WTC11 (cell line): Measurements from ENCODE around the gene ACER1. TPM values are rescaled to one million over a fixed set of nuclear protein-coding genes. Genes with fewer than 3 reads are reported as not detected.
"Not testable (repeated sequence)": the region's sequence is repeated elsewhere in the genome, so short reads cannot be mapped to it uniquely, and the experiment has no call there.

Experiments used
- ATAC-seq: fragments of 200-7000 bp; cut with Tn5 transposase; 2 replicates; pipeline ENCODE4 v1.10.0; 2021; ENCODE audit warnings: mild to moderate bottlenecking, moderate library complexity
- CTCF ChIA-PET: fragments of 300-600 bp; sonication (Branson Sonifier 250); formaldehyde crosslinking; loops from one replicate; lab custom pipeline; 2021; ENCODE audit warnings: antibody characterized with exemption; lab: Charles Lee
- POLR2A ChIA-PET: fragments of 350-600 bp; sonication (Branson Sonifier 250); formaldehyde crosslinking; loops from one replicate; lab custom pipeline; 2021; ENCODE audit warnings: antibody characterized with exemption; lab: Charles Lee
- DNase-seq: peaks from one replicate; pipeline ENCODE4 v3.0.0; 2021; ENCODE audit warnings: low spot score
- H3K27ac Mint-ChIP-seq: 2 replicates; pipeline ENCODE4 v1.8.0; 2021; ENCODE audit warnings: mixed read lengths
- H3K27me3 Mint-ChIP-seq: 2 replicates; pipeline ENCODE4 v1.8.0; 2021; ENCODE audit warnings: low read depth, mild to moderate bottlenecking, moderate library complexity, mixed read lengths
- H3K36me3 Mint-ChIP-seq: 2 replicates; pipeline ENCODE4 v1.8.0; 2021; ENCODE audit warnings: mixed read lengths
- H3K4me1 Mint-ChIP-seq: 2 replicates; pipeline ENCODE4 v1.8.0; 2022; ENCODE audit warnings: mixed read lengths
- H3K4me3 Mint-ChIP-seq: 2 replicates; pipeline ENCODE4 v1.8.0; 2021; ENCODE audit warnings: mild to moderate bottlenecking, moderate library complexity, mixed read lengths
- H3K9me3 Mint-ChIP-seq: 2 replicates; pipeline ENCODE4 v1.8.0; 2021; ENCODE audit warnings: mixed read lengths
- CDX4 ChIP-seq: fragments of 250-450 bp; sonication (Bioruptor Pico); IDR thresholded peaks from 2 replicates; pipeline ENCODE4 v1.9.0; 2021; ENCODE audit warnings: moderate library complexity, mild to moderate bottlenecking, inconsistent platforms, borderline replicate concordance
- CREM ChIP-seq: sonication (generic); formaldehyde crosslinking; IDR thresholded peaks from 2 replicates; pipeline ENCODE4 v1.8.1; 2022; ENCODE audit warnings: mild to moderate bottlenecking, missing genetic modification reagents, moderate library complexity
- ETV6 ChIP-seq: sonication (generic); formaldehyde crosslinking; IDR thresholded peaks from 2 replicates; pipeline ENCODE4 v1.8.1; 2022; ENCODE audit warnings: mild to moderate bottlenecking, missing genetic modification reagents
- FOXJ3 ChIP-seq: sonication (generic); formaldehyde crosslinking; IDR thresholded peaks from 2 replicates; pipeline ENCODE4 v1.9.0; 2021; ENCODE audit warnings: missing genetic modification reagents, mild to moderate bottlenecking, borderline replicate concordance
- FOXP1 ChIP-seq: sonication (generic); formaldehyde crosslinking; IDR thresholded peaks from 2 replicates; pipeline ENCODE4 v1.8.0; 2022; ENCODE audit warnings: missing genetic modification reagents, mild to moderate bottlenecking, moderate library complexity, borderline replicate concordance
- NR1H2 ChIP-seq: sonication (generic); formaldehyde crosslinking; IDR thresholded peaks from 2 replicates; pipeline ENCODE4 v1.9.0; 2021; ENCODE audit warnings: mild to moderate bottlenecking, moderate library complexity, missing genetic modification reagents
- SP1 ChIP-seq: sonication (generic); formaldehyde crosslinking; conservative IDR thresholded peaks from 2 replicates; pipeline ENCODE4 v1.8.1; 2022; ENCODE audit warnings: missing genetic modification reagents
- USF1 ChIP-seq: sonication (generic); formaldehyde crosslinking; IDR thresholded peaks from 2 replicates; pipeline ENCODE4 v1.8.0; 2022; ENCODE audit warnings: mild to moderate bottlenecking, missing genetic modification reagents
- ZNF317 ChIP-seq: sonication (generic); formaldehyde crosslinking; IDR thresholded peaks from 2 replicates; pipeline ENCODE4 v1.8.1; 2023; ENCODE audit warnings: low read depth, mild to moderate bottlenecking, moderate library complexity, missing genetic modification reagents, borderline replicate concordance
- ZNF416 ChIP-seq: fragments of 250-450 bp; sonication (Bioruptor Pico); IDR thresholded peaks from 2 replicates; pipeline ENCODE4 v1.9.0; 2021; ENCODE audit warnings: mild to moderate bottlenecking, inconsistent platforms
- ZNF423 ChIP-seq: fragments of 250-450 bp; sonication (Bioruptor Pico); IDR thresholded peaks from 2 replicates; pipeline ENCODE4 v2.1.2; 2022; ENCODE audit warnings: mild to moderate bottlenecking, moderate library complexity
- ZNF671 ChIP-seq: fragments of 250-450 bp; sonication (Bioruptor Pico); IDR thresholded peaks from 2 replicates; pipeline ENCODE4 v1.8.0; 2021; ENCODE audit warnings: mild to moderate bottlenecking
- total RNA-seq: library from RNA; stranded (reverse); gene quantifications from 3 replicates; pipeline ENCODE4 v1.2.3, GENCODE V29; 2021
- TF ChIP-seq, protein P1 (sequence below): fragments of 250-450 bp; sonication (Bioruptor Pico); conservative IDR thresholded peaks from 2 replicates; pipeline ENCODE4 v1.9.0; 2021; ENCODE audit warnings: mild to moderate bottlenecking

The ACER1 gene
- total RNA-seq, 1 experiment from 2014 or later: not detected

DNA sequence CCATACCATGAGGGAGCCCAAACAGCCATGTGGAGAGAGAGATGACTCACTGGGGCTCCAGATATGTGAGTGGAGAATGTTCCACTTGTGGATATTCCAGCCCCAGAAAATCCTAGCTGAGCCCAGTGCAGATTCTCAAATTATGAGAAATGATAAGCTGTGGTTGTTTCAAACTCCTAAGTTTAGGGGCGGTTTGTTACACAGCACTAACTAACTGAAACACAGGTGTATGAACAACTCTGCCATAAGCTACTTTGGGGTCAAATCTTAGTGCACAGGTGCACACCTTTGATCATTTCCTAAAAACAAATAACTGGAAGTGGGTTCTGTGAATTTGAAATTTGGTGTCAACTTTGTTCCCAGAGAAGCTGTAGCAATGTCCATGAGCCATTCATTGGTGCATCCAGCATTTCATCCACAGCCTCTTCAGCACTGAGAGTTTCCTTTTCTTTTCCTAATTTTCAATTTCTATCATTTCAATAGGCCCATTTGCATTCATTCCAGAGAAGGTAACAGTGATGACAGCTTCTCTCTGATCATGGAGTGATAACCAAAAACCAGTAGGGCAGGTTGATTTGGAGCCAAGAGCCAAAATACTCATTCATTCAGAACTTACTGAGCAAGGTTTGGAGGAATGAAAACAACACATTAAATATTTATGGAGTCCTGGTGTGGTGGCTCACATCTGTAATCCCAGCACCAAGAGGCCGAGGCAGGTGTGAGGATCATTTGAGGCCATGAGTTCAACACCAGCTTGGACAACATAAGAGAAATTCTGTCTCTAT, 19.2 kb upstream of the ACER1 start:
- no peak overlapping the region for H3K4me3 Mint-ChIP-seq
- no peaks in the 10 kb centered on the region for H3K4me1 Mint-ChIP-seq
- peaks cover 9% of the 10 kb centered on the region for H3K9me3 Mint-ChIP-seq
- H3K27ac Mint-ChIP-seq: no peak overlapping the region
- ATAC-seq (no peak), DNase-seq (no peak)
- ChIA-PET CTCF (interaction anchor here (0.8 to 1.0 kb wide), 3 partner anchors 12 to 281 kb away, joined by 3 to 5 read pairs (median 3); no protein-coding TSS in a partner anchor), POLR2A (no interaction called here)
- peaks cover 12% of the 10 kb centered on the region for H3K27me3 Mint-ChIP-seq
- no peaks in the 10 kb centered on the region; the same call in 1 of the 2 replicates for H3K36me3 Mint-ChIP-seq
- TF ChIP-seq ZNF671 (no peak), ETV6 (no peak)

DNA sequence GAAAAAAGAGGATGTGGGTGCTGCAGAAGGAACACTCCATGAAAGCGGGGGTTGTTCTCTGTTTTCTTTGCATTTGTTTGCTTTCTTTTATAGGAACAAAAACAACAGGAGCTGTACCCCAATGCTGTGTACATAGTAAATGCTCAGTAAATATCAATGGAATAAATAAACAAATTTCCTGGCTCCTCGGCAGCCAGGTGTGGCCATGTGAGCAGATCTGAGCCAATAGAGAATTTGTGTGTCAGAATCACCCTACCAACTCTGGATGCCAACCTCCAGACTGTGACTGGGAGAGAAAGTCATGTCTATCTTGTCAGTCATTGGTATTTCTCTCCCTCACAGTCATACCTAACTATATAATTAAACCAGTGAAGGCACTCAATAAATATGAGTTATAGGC, 17.3 kb upstream of the ACER1 start:
- H3K4me1 Mint-ChIP-seq: no peaks in the 10 kb centered on the region
- H3K27ac Mint-ChIP-seq: no peak overlapping the region
- CTCF ChIA-PET: no interaction called here
- TF ChIP-seq ZNF317 (CRISPR knock-in tag) (no peak), SP1 (CRISPR knock-in tag) (no peak), NR1H2 (no peak), ZNF423 (CRISPR knock-in tag) (no peak), ZNF416 (no peak), CDX4 (CRISPR knock-in tag) (no peak), FOXJ3 (CRISPR knock-in tag) (no peak)
- TF ChIP-seq, all 79 proteins: peak for 0
- ATAC-seq: no peak
- Mint-ChIP-seq H3K36me3 (no peaks in the 10 kb centered on the region; the same call in 1 of the 2 replicates), H3K4me3 (no peak overlapping the region), H3K27me3 (peaks cover 16% of the 10 kb centered on the region), H3K9me3 (peaks cover 14% of the 10 kb centered on the region)
- no peak for DNase-seq
- POLR2A ChIA-PET: no interaction called here

- Mint-ChIP-seq H3K9me3 (peaks cover 14% of the 10 kb centered on the region), H3K27me3 (peaks cover 16% of the 10 kb centered on the region)
- H3K4me3 Mint-ChIP-seq, DNase-seq, H3K36me3 Mint-ChIP-seq, POLR2A ChIA-PET, ATAC-seq, H3K27ac Mint-ChIP-seq, H3K4me1 Mint-ChIP-seq: not testable (repeated sequence)
- CTCF ChIA-PET: interaction anchor here (1.6 kb wide), 1 partner anchor 9 kb away, joined by 5 read pairs; no protein-coding TSS in a partner anchor
These were observed 15.9 kb upstream of the ACER1 start for GRCh38 chr19:6349271-6349670.

DNA sequence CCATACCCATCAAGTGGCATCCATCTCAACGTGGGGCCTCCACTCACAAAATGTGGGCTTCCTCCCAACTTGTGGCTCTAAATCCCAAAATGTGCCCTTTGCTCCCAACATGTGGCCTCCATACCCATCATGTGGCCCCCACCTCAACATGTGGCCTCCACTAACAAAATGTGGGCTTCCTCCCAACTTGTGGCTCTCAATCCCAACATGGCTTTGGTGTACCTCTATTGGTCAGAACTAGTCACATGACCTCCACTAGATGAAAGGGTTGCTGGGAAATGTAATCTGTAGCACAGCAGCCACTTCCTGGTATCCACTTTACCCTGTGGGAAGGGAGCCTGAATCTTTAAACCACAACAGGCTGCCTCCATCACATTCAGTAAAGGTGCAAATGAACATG, 10.1 kb upstream of the ACER1 start:
- Mint-ChIP-seq H3K4me3 (no peak overlapping the region), H3K4me1 (no peaks in the 10 kb centered on the region), H3K36me3 (no peaks in the 10 kb centered on the region; the same call in 1 of the 2 replicates), H3K9me3 (peaks cover 21% of the 10 kb centered on the region), H3K27me3 (peaks cover 13% of the 10 kb centered on the region), H3K27ac (no peak overlapping the region)
- DNase-seq (no peak), ATAC-seq (no peak)
- TF ChIP-seq USF1 (CRISPR knock-in tag) (0 out of 2 replicates have a peak, but pooled peaks have one; percentile 13), FOXP1 (CRISPR knock-in tag) (no peak), CREM (CRISPR knock-in tag) (no peak)
- TF ChIP-seq, protein P1, sequence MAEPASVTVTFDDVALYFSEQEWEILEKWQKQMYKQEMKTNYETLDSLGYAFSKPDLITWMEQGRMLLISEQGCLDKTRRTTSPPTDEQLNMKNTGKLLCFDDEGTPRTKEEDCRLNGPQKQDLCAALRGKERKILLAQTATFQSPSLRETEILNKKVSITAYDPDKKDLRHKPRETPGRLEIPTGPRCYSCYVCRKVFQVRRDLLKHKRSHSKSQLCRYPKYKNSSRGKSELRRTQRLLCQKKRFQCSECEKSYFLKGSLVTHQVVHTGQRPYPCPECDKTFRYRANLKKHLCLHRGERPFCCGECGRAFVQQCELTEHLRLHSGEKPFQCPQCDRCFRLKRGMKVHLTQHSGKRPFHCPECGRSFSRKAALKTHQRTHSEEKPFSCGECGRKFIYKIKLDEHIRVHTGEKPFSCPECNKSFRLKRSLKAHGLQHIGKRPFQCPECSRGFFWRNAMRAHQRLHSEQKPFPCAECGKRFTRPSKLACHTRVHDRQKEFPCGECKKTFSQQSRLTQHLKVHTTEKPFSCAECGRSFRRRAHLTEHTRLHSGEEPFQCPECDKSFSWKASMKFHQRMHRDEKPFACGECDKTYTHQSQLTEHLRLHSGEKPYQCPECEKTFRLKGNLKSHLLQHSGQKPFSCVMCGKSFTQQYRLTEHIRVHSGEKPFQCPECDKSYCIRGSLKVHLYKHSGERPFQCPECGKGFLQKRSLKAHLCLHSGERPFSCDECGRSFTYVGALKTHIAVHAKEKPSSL: no peak
- ChIA-PET POLR2A (no interaction called here), CTCF (no interaction called here)
